Heart left ventricle (tissue), 13 donors: Measurements from ENCODE around the gene IFI16.

ENCODE experiments used
- CTCF ChIP-seq, 12 donors: fragments of 200-600 bp; sonication (generic) in 4 of 12; IDR thresholded peaks; one replicate each; pipeline versions ENCODE4 v1.5.0 to v1.8.0; 2018 to 2022; ENCODE audit warnings: antibody characterized with exemption in 12 of 12, mild to moderate bottlenecking in 5 of 12
- POLR2A ChIP-seq, 2 donors: fragments of 450-650 bp; IDR thresholded peaks; one replicate each; pipeline ENCODE4 v1.6.1; 2017; ENCODE audit warnings: antibody characterized with exemption in 2 of 2, mild to moderate bottlenecking in 2 of 2, moderate library complexity in 2 of 2
- donor health status: ischemic (EF 13 %, LVEDD 7.1; RV severe dilation, severe dysfunction).
- donor health status: DM: no; HTN: yes; CAD: no.
- donor health status: DM: no; HTN: no; CAD: no.
- donor health status: ischemic (EF 25% LVEDD 6.9; RV normal size, moderate dysfunction).
- donor health status: ischemic (EF 25% LVEDD 5.7; RV mildly dilated, moderate dysfunction).
- donor health status: ischemic (EF 35%, LVEDD 5.7; RV mildly dilated, moderate dysfunction).
- donor health status: nonischemic (EF 11% LVEDD 7.7; RV severe dilation, severe dysfunction).
- donor health status: DM: yes; HTN: yes; CAD: no.
- donor health status: PGD.
- donor health status: ischemic (EF 29% LVEDD 5.4; RV normal size, mild dysfunction).
- donor health status: nonischemic (EF 23%, LVEDD 6.1; RV moderate dilation, normal function).

DNA sequence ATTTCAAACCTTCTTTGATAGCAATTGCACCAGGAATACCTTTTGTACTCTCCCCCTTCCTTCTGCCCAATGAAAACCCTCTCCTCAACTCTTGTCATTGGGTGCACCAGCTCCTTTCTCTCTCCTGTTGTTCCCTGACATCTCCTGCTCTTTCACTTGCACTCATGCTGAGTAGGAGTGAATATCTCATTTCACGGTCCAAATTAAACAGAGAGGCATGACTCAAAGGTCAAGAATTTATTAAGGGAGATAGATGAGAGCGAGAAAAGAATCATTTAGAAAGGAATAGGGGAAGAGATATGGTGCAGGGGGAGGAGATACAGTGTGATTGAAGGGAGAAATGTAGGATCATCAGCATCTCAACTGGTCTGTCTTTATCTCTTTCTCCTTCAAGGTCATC is 44.7 kb downstream of the IFI16 start:
- TF ChIP-seq CTCF (IDR thresholded peaks at IDR 0.05) (no peak), POLR2A (IDR thresholded peaks at IDR 0.05) (no peak)
